GM19023 (cell line): Measurements from ENCODE around the gene SETMAR.
A peak's percentile ranks its signal among the peaks of the same experiment; 100 is the strongest.
"Not testable (repeated sequence)": the region's sequence is repeated elsewhere in the genome, so short reads cannot be mapped to it uniquely, and the experiment has no call there.

Source experiments
- ATAC-seq: cut with Tn5 transposase; IDR thresholded peaks from one replicate; pipeline ENCODE4 v1.9.1; 2021; ENCODE audit warnings: mild to moderate bottlenecking, moderate library complexity; ENCODE audit not compliant: unreplicated experiment

Gene SETMAR

GRCh38 chr3:4313606-4314293 is 10.6 kb downstream of the SETMAR start:
- no peak for ATAC-seq

- no peak for ATAC-seq
Measured at GRCh38 chr3:4314688-4315087, 11.5 kb downstream of the SETMAR start.

DNA sequence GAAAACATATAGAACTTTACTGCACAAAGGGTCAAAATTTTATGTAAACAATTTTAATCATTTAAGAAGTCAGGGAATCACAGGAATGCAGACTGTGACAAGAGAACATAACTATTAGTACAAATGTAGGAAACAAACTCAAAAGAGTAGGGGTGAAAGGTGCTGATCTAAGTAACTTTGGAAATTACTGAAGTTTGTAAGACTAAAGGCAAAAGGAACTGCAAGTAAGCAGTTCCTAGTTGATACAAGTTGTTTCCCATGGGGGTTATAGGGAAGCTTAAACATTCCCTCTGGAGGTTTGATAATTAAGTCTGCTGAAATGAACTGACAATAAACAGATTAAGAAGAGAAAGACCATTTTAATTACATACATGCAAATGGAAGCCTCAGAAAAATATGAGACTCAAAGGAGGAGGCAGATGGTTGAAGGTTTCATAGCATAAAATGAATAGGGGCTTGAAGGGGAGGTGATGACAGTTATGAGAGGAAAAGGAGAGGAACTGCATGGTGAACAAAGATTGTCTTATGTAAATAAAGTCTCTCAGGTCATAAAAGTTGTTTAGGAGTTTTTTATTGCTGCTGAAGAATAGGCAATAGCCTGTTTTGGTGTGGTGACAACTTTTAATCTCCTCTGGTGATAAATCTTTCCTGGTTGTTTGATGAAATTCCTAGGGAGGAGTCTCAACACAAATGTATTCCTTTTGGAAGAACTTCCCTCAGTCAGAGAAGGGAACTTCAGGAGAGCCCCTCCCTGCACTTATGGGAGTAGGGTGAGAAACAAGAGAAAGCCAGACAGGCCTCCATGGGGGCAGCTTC is 17.1 kb downstream of the SETMAR start:
- ATAC-seq, result no peak

DNA sequence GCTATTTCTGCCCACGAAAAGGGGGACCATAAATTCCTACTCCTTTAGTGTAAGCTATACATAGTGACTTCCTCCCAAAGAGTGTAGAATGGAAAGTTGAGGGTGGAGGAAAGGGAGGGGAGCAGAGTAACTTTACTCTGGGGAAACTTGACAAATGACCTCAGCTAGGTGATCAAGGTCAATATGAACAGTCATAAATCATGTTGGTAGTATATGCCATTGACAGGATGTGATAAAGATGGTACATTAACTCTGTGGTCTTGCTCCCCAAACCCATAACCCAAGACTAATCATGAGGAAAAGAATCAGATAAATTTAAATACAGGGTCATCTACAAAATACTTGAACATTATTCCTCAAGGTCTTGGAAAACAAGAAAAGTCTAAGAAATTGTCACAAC is 18.6 kb downstream of the SETMAR start:
- no peak for ATAC-seq

GRCh38 chr3:4322635-4323034 is 19.5 kb downstream of the SETMAR start:
- ATAC-seq, result no peak

DNA sequence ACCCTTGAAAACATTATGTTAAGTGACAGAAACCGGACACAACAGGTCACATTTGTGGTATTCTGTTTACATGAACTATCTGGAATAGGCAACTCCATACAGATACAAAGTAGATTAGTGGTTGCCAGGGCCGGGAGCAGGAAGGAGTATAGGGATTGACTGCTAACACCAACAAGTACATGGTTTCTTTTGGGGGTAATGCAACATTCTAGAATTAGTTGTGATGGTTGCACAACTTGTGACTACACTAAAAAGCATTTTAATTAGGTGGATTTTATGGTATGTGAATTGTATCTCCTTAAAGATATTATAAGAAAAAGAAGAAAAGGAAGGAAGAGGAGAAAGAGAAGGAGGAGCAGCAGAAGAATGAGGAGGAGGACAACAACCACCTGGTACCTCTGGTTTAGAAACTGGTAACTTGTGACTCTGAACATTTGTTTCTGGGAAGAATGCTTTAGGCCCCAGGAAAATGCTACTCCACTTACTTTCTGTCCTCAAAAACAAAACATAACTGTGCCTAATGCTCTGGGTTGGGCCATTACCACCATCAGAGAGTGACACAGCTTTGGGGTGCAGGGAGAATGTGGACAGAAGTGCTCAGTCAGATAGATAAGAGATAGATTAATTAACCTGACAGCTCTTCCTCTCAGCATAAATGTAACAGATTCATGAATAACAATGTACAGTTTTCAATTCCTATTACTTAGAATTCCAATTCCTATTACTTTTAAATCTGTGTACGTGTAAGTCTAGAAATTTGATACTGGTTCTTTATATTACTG is 20.3 kb downstream of the SETMAR start:
- ATAC-seq, result no peak

GRCh38 chr3:4326868-4327267 is 23.7 kb downstream of the SETMAR start:
- no peak for ATAC-seq

- not testable (repeated sequence) for ATAC-seq
Measured at GRCh38 chr3:4329806-4330205, 26.6 kb downstream of the SETMAR start.

DNA sequence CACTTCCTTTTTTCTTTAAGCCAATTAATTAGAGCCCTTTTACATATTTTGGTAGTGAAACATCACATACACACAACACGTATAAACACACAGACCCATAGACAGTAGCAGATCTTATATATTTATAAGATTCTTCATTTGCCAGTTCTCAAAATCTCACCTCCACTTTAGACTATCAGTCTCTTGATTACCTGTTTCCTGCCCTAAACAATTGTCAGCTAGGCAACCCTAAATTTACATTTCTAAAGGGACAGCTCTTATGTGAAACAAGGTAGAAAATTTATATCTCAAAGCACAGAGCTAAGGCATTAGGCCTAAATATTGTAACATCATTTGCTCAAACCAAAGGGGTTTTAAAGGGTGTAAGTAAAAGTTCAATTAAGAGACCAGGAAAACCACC is 28.9 kb downstream of the SETMAR start:
- ATAC-seq, result no peak

DNA sequence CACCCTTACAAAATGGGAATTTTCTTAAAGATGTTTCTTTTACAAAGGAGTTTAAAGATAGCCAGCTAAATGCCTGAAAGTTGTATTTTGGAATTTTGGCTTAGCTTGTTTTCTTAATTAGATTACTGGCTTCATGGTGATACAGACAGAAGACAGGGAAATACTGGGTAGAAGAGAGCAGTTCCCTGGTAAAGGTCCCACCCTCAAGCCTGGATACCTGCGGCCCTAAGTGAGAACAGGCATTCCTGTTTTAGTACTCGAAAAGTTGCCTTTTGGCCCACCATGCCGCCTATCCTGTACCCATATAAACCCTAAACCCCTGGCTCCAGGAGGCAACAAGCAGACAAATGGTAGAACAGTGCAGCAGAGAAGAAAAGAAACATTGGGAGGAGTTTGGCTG is 29.4 kb downstream of the SETMAR start:
- no peak for ATAC-seq

DNA sequence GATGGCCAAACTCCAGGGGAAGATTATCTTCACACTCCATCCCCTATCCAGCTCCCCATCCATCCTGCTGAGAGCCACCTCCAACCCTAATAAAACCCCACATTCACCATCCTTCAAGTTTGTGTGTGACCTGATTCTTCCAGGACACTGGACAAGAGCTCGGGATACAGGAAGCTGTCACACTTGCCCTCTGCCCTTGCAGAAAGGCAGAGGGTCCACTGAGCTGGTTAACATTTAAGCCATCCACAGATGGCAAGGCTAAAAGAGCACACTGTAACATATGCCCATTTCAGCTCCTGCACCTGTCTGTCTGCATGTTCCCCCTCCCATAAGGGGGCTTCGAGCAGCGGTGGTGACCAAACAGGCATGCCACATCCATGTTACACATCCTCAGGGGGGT is 29.8 kb downstream of the SETMAR start:
- ATAC-seq, result no peak

DNA sequence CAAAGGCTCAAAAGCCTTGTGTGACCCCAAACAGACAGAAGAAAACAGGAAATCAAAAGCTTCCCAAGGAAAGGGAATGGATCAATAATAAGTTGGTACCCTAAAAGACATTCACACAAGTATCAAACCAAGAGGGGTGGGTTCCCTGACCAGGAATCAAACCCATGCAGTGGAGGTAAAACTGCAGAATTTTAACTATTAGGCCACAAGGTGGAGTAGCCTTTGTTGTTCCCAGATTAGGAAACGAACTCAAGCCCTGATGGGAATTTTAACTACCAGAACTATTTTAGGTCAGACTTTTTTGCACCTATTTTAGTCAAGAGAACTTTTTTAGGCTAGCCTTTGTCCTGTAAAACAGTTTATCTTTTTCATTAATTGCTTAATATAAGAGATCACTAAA is 31.4 kb downstream of the SETMAR start:
- ATAC-seq, result no peak

DNA sequence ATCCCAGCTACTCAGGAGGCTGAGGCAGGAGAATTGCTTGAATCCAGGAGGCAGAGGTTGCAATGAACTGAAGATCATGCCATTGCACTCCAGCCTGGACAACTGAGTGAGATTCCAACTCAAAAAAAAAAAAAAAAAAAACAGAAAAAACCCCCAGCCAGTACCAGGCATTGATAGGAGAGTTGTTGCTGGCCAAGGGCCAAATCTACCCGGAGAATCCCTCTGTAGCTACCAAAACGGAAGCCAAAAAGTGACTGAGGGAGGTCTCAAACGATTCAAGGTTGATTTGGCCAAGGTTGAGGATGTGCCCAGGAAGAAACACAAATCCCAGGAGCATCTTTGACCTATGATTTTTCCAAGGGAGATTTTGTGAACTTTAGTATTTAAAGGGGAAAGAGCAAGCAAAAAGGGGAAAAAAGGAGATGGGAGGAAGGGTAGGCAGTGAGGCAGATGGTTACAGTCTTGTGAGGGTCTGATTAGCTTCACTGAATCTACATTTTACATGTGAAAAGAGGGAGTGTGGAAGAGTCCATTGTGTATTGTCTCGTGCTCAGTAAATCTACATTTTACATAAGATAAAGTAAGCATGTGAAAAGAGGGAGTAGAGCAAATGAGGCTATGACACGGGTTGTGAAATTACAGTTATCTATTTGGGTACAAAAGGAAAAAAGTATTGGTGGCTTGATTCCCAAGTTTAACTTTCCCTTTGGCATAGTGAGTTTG is 32.8 kb downstream of the SETMAR start:
- no peak for ATAC-seq

GRCh38 chr3:4336850-4337546 is 33.8 kb downstream of the SETMAR start:
- no peak for ATAC-seq

DNA sequence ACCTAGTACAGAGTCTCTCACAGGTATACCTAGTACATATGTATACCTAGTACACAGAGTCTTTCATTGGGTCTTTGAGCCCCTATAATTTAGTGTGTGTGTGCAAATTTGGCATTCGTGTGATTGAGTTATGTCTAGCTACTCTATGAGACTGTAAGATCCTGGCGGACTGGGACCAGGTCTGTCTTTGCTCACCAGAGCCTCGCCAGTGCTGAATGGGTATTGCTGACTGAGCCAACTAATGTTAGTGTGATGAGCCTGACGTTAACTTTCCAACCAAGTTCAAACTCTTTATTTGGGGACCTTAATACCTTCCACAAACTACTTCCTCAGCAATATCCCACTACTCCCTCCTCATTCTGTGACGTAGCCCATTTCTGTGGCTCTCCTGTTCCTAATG is 35.6 kb downstream of the SETMAR start:
- no peak for ATAC-seq

DNA sequence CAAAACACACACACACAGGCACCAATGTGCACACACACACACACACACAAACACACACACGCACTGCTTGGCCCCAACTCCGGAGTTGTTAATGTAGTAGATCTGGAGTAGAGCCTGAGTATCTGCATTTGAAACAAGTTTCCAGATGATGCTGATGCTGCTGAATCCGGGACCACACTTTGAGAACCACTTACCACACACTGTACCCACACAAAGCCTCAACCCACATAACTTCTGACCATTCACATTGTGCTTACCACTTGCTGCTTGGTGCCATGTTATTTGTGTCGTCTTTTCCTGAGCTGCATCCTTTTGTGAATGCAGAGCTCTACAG is 36.9 kb downstream of the SETMAR start:
- no peak for ATAC-seq

DNA sequence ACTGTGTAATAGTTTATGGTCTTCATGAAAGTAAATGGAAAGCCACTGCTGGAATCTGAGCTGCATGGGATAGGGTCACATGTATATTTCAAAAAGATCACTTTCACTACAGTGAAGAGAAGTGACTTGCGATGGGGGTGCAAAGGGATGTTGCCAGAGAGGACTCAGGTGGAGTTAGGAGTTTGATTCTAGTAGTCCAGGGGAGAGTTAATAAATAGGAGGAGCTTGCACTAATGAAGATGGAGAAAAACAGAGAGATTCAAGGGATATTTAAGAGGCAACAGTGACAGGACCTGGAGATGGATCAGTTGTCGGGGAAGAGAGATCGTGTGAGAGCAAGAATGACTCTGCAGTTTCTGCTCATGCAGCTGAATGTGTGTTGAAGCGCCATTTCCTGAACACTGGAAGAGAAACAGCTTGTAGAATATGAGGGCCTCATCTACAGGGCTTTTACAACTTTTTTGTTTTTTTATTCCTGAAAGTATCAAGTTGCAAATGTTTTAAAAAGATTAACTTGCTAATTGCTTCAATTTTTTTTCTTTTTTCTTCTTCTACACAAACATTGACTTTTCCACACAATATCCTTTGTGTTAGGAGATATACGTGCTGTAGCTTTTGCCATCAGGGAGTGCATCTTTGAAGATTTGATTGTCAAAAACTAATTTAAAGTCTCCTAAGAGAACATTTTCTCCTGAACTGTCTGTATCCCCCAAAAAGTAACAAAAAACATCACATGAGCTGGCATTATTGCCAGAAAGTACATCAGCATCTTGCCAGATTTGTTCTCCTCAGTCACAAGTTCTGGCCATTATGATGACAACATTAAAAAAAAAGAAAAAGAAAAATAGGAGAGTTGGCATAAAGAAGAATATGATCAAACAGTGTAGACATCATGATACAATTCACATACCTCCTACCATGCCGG is 37.5 kb downstream of the SETMAR start:
- no peak for ATAC-seq

GRCh38 chr3:4341336-4341675 is 38.1 kb downstream of the SETMAR start:
- no peak for ATAC-seq

DNA sequence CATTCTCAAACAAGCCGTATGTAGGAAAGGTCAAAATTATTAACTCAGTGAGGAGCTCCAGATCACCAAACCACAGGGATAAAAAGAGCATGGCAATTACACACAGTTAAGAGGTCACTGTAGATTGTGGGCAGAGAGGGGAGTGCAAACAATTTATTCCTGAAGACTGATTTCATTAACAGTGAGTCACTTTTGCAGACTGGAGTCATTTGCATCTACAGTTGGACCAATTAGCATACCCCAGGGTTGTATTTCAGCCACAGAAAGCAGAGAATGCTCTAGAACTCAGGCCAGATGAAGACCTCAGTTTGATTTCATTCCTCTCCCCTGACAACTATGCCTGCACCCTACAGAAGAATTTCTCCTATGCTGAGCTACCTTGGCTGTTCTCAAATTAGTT is 40.1 kb downstream of the SETMAR start:
- no peak for ATAC-seq

DNA sequence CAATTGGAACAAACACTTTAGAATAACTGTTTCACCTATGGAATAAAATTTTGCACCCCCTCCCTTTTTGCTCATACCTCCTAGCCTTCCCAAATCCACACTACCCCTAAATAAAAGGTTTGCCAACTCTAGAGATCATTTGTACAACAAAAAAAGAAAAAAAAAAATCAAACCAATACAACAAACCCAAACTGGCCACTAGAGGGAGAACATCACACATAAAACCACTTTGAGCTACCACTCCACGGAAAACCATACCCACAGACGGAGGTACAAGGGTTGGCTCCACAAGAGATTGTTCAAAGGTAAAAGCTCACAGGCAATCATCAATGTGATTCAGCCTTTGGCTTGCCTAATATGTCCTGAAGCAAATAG is 47.6 kb downstream of the SETMAR start:
- peak; percentile 75 for ATAC-seq
